Thyroid gland (tissue), 4 donors: ENCODE results near the gene DFFB. TPM values are rescaled to one million over a fixed set of nuclear protein-coding genes. Genes with fewer than 3 reads are reported as not detected.
"Not testable (repeated sequence)": the region's sequence is repeated elsewhere in the genome, so short reads cannot be mapped to it uniquely, and the experiment has no call there.

ENCODE experiments used
- DNase-seq, 2 donors: peaks; one replicate each; pipeline ENCODE4 v3.0.0-alpha.2; 2019
- H3K27ac ChIP-seq, 3 donors: fragments of 200-600 bp; sonication (generic); 1 replicate in 2 of 3; 2 replicates in 1 of 3; pipeline ENCODE4 v1.5.1; 2016 to 2019; ENCODE audit warnings: mild to moderate bottlenecking in 1 of 3, moderate library complexity in 1 of 3
- H3K27me3 ChIP-seq: fragments of 200-600 bp; sonication (generic); one replicate; pipeline ENCODE4 v1.5.1; 2019
- H3K36me3 ChIP-seq, 2 donors: fragments of 200-600 bp; sonication (generic); one replicate each; pipeline ENCODE4 v1.5.1; 2016 to 2019
- H3K4me1 ChIP-seq, 2 donors: fragments of 200-600 bp; sonication (generic); one replicate each; pipeline ENCODE4 v1.5.1; 2017 to 2019
- H3K4me3 ChIP-seq, 3 donors: fragments of 200-600 bp; sonication (generic); replicated peaks in 1 of 3; 1 replicate in 2 of 3; 2 replicates in 1 of 3; pipeline ENCODE4 v1.5.1; 2016; ENCODE audit warnings: mild to moderate bottlenecking in 1 of 3
- H3K9me3 ChIP-seq: fragments of 200-600 bp; sonication (generic); one replicate; pipeline ENCODE4 v1.5.1; 2017
- CTCF ChIP-seq, 6 experiments: fragments of 200-600 bp in 3 of 6; fragments of 450-650 bp in 3 of 6; sonication (generic) in 3 of 6; IDR thresholded peaks; one replicate each; pipeline ENCODE4 v1.5.1; 2016 to 2019; ENCODE audit warnings: antibody characterized with exemption in 6 of 6, mild to moderate bottlenecking in 2 of 6, inconsistent platforms in 1 of 6, moderate library complexity in 1 of 6
- POLR2A ChIP-seq, 2 donors: fragments of 450-650 bp; IDR thresholded peaks; one replicate each; pipeline ENCODE4 v1.6.1; 2017; ENCODE audit warnings: antibody characterized with exemption in 2 of 2, mild to moderate bottlenecking in 2 of 2, moderate library complexity in 1 of 2
- WGBS, 2 donors: methylation state at CpG; one replicate each; pipeline ENCODE4 v1.1.5; 2017; 5-methylcytosine and 5-hydroxymethylcytosine counted together
- intact Hi-C: fragments of 100-400 bp; cut with DNase I; formaldehyde crosslinking; loops from one replicate; pipeline ENCODE4 v1.15.1; 2023
- total RNA-seq, 4 donors: library from RNA; depleted of rRNA; stranded (reverse); fragments of >200 nt; gene quantifications; one replicate each; pipeline ENCODE4 v1.2.3, GENCODE V29; 2016

DFFB gene
- total RNA-seq, 4 donors from 2014 or later = 5.1 to 8.6 (median 6.8) TPM

GRCh38 chr1:3917761-3918160, 60.5 kb downstream of the DFFB start:
- Histone ChIP-seq H3K9me3 (no peaks in the 10 kb centered on the region), H3K36me3 (no peaks in the 10 kb centered on the region), H3K27me3 (no peaks in the 10 kb centered on the region), H3K4me3 (no peak overlapping the region), H3K4me1 (no peaks in the 10 kb centered on the region), H3K27ac (no peak overlapping the region)
- DNase-seq = no peak
- 76 to 80% methylated on average over 7 of the region's 8 CpGs for WGBS, 2 donors
- TF ChIP-seq POLR2A (IDR thresholded peaks at IDR 0.05) (no peak), CTCF (IDR thresholded peaks at IDR 0.05) (no peak)
- intact Hi-C loops = loop anchor here (10.0 kb wide), 1 partner anchor 1827 kb away; no protein-coding TSS in a partner anchor

GRCh38 chr1:3918359-3918758, 61.1 kb downstream of the DFFB start:
- not testable (repeated sequence) for H3K4me3 ChIP-seq, DNase-seq, H3K27ac ChIP-seq, H3K27me3 ChIP-seq, H3K4me1 ChIP-seq, H3K36me3 ChIP-seq, H3K9me3 ChIP-seq
- intact Hi-C loops = loop anchor here (10.0 kb wide), 1 partner anchor 1826 kb away; no protein-coding TSS in a partner anchor
- 75 to 83% methylated on average over 6 of the region's 6 CpGs for WGBS, 2 donors

- intact Hi-C loops = loop anchor here (10.0 kb wide), 1 partner anchor 1826 kb away; no protein-coding TSS in a partner anchor
- no peaks in the 10 kb centered on the region for H3K9me3 ChIP-seq
- no peak overlapping the region for H3K27ac ChIP-seq
- WGBS, 2 donors = 82 to 84% methylated on average over 13 of the region's 15 CpGs
- DNase-seq = no peak
- H3K4me3 ChIP-seq = no peak overlapping the region
- TF ChIP-seq POLR2A (IDR thresholded peaks at IDR 0.05) (no peak), CTCF (IDR thresholded peaks at IDR 0.05) (no peak)
- H3K36me3 ChIP-seq = no peaks in the 10 kb centered on the region
- no peaks in the 10 kb centered on the region for H3K27me3 ChIP-seq
- no peaks in the 10 kb centered on the region for H3K4me1 ChIP-seq
These were observed 61.8 kb downstream of the DFFB start for GRCh38 chr1:3918966-3919611.

- Histone ChIP-seq H3K4me1 (no peaks in the 10 kb centered on the region), H3K4me3 (no peak overlapping the region), H3K27ac (no peak overlapping the region), H3K27me3 (no peaks in the 10 kb centered on the region), H3K36me3 (no peaks in the 10 kb centered on the region), H3K9me3 (no peaks in the 10 kb centered on the region)
- DNase-seq = no peak
- 67 to 76% methylated on average over 4 to 5 of the region's 5 CpGs for WGBS, 2 donors
- intact Hi-C loops = loop anchor here (10.0 kb wide), 1 partner anchor 1825 kb away; no protein-coding TSS in a partner anchor
- TF ChIP-seq CTCF (IDR thresholded peaks at IDR 0.05) (no peak), POLR2A (IDR thresholded peaks at IDR 0.05) (no peak)
These were observed 62.4 kb downstream of the DFFB start for GRCh38 chr1:3919706-3920105.

- Histone ChIP-seq H3K27ac (no peak overlapping the region), H3K4me1 (no peaks in the 10 kb centered on the region), H3K36me3 (no peaks in the 10 kb centered on the region), H3K4me3 (no peak overlapping the region), H3K9me3 (no peaks in the 10 kb centered on the region), H3K27me3 (no peaks in the 10 kb centered on the region)
- 71 to 74% methylated on average over 8 of the region's 8 CpGs for WGBS, 2 donors
- intact Hi-C loops = no loop called here
- TF ChIP-seq CTCF (IDR thresholded peaks at IDR 0.05) (no peak), POLR2A (IDR thresholded peaks at IDR 0.05) (no peak)
- no peak for DNase-seq
These were observed 64.5 kb downstream of the DFFB start for GRCh38 chr1:3921765-3922164.
